Adrenal gland (tissue), 19 donors: Measurements from ENCODE around the gene CYLC2. TPM values are rescaled to one million over a fixed set of nuclear protein-coding genes. Genes with fewer than 3 reads are reported as not detected.

ENCODE experiments used
- DNase-seq, 7 donors: peaks; one replicate each; pipeline ENCODE4 v3.0.0-alpha.2; 2019 to 2020
- H3K27ac ChIP-seq, 5 donors: fragments of 200-600 bp; sonication (generic) in 4 of 5; 1 replicate in 3 of 5; 2 replicates in 2 of 5; pipeline versions ENCODE4 v1.5.1 to v1.8.0; 2016 to 2020; ENCODE audit warnings: mild to moderate bottlenecking in 1 of 5
- H3K27me3 ChIP-seq: fragments of 200-600 bp; 2 replicates; pipeline ENCODE4 v1.8.0; 2021
- H3K36me3 ChIP-seq, 2 donors: fragments of 200-600 bp; replicated peaks in 1 of 2; 1 replicate in 1 of 2; 2 replicates in 1 of 2; pipeline versions ENCODE4 v1.5.1 to v1.8.0; 2018 to 2022
- H3K4me1 ChIP-seq, 2 donors: fragments of 200-600 bp; replicated peaks in 1 of 2; 1 replicate in 1 of 2; 2 replicates in 1 of 2; pipeline versions ENCODE4 v1.5.1 to v1.8.0; 2018 to 2021
- H3K4me3 ChIP-seq, 4 donors: fragments of 200-600 bp; sonication (generic) in 3 of 4; one replicate each; pipeline ENCODE4 v1.5.1; 2016 to 2018
- H3K9me3 ChIP-seq, 3 donors: fragments of 200-600 bp; sonication (generic) in 1 of 3; replicated peaks in 1 of 3; 1 replicate in 2 of 3; 2 replicates in 1 of 3; pipeline versions ENCODE4 v1.5.1 to v1.8.0; 2016 to 2021
- POLR2A ChIP-seq, 2 donors: fragments of 450-650 bp; IDR thresholded peaks; one replicate each; pipeline ENCODE4 v1.6.1; 2017; ENCODE audit warnings: antibody characterized with exemption in 2 of 2, mild to moderate bottlenecking in 2 of 2, moderate library complexity in 1 of 2
- WGBS, 4 donors: extraction: QIAGEN DNeasy Blood & Tissue Kit in 2 of 4; methylation state at CpG; one replicate each; pipeline versions ENCODE4 v1.1.5 to v1.1.7; 2013 to 2017; 5-methylcytosine and 5-hydroxymethylcytosine counted together
- intact Hi-C, 2 donors: fragments of 100-400 bp; cut with DNase I; formaldehyde crosslinking; loops; one replicate each; pipeline versions ENCODE4 v1.14.1 to v1.15.0; 2022 to 2023
- long read RNA-seq, 10 donors: library from polyadenylated mRNA in 3 of 10; unstranded in 2 of 10; stranded (forward) in 1 of 10; transcript quantifications; one replicate each; pipeline ENCODE4 v2.0.0 and lab custom pipeline, GENCODE V29; 2021 to 2026
- polyA plus RNA-seq, 3 donors: library from polyadenylated mRNA; stranded (reverse); fragments of 200-250 nt in 2 of 3; fragments of 350-450 nt in 1 of 3; fragmentation: Illumina TruSeq in 1 of 3; extraction: RNeasy Lipid Tissue Mini Kit (QIAGEN cat#74804) in 1 of 3; gene quantifications; one replicate each; pipeline ENCODE4 v1.2.3, GENCODE V29; 2013 to 2014
- total RNA-seq, 9 donors: library from RNA; depleted of rRNA in 4 of 9; stranded (reverse); fragments of >200 nt in 4 of 9; fragments of 120-200 nt in 1 of 9; fragmentation: NEBNext Ultra II Directional in 1 of 9; extraction: Animal tissue kit (Norgen Biotek cat#: 25700) in 1 of 9; gene quantifications; one replicate each; pipeline versions ENCODE4 v1.1.0 to v1.2.4, GENCODE V29; 2013 to 2023
- TF ChIP-seq, protein P1 (sequence below), 6 experiments: fragments of 450-650 bp in 4 of 6; fragments of 200-600 bp in 2 of 6; sonication (generic) in 1 of 6; IDR thresholded peaks; 1 replicate in 5 of 6; 2 replicates in 1 of 6; pipeline versions ENCODE4 v1.5.1 to v1.8.0; 2016 to 2021; ENCODE audit warnings: antibody characterized with exemption in 6 of 6, mild to moderate bottlenecking in 2 of 6, moderate library complexity in 1 of 6
- donor health status: healthy with polysubstance abuse.
- donor health status: Bipolar disorder and iron deficiency.
- donor health status: DM: yes; HTN: yes; CAD: no.
- donor health status: DM: no; HTN: no; CAD: no.
- donor health status: DM: no; HTN: no; CAD: no.
- donor health status: DM: yes; HTN: yes; CAD: no.

The CYLC2 gene, protein sequence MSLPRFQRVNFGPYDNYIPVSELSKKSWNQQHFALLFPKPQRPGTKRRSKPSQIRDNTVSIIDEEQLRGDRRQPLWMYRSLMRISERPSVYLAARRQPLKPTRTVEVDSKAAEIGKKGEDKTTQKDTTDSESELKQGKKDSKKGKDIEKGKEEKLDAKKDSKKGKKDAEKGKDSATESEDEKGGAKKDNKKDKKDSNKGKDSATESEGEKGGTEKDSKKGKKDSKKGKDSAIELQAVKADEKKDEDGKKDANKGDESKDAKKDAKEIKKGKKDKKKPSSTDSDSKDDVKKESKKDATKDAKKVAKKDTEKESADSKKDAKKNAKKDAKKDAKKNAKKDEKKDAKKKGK
- total RNA-seq (not detected), polyA plus RNA-seq (not detected)
- long read RNA-seq, donor 1: 0 reads
- long read RNA-seq, donor 2: 0 reads
- long read RNA-seq, donor 3: 0 reads
- long read RNA-seq, donor 4: 0 reads
- long read RNA-seq, donor 5: 0 reads
- long read RNA-seq, donor 6: 0 reads
- long read RNA-seq, donor 7: 0 reads
- long read RNA-seq, donor 8: 0 reads
- long read RNA-seq, donor 9: 0 reads
- long read RNA-seq, donor 10: 0 reads

DNA sequence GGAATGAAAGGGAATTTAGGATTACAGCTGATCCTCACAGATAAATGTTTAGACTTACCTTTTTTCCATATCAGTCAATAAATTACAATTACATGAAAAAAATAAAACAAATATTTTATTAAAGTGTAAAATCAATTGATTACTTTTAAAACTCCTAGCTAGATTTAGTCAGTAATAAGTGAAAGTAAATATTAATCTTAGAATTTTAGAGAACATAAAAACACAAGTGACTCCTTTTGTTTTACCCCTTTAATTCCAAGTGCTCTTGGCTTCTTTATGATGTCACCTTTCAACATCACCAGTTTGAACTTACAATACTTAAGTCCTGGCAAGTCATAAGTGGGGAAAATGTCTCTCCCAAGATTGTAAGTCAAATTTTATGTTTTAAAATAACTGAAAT is at the start of gene CYLC2:
Gene CYLC2 (plus strand): TSS at position 301 of the 400 bp plus-strand sequence. CDS start 48 bp downstream, at position 349.
- Histone ChIP-seq H3K27me3 (no peaks in the 10 kb centered on the region), H3K4me1 (no peaks in the 10 kb centered on the region), H3K27ac (no peak within 1 kb of the TSS), H3K4me3 (no peak within 1 kb of the TSS), H3K36me3 (no peaks in the 10 kb centered on the region), H3K9me3 (no peaks in the 10 kb centered on the region)
- TF ChIP-seq POLR2A (IDR thresholded peaks at IDR 0.05): no peak
- TF ChIP-seq, protein P1, sequence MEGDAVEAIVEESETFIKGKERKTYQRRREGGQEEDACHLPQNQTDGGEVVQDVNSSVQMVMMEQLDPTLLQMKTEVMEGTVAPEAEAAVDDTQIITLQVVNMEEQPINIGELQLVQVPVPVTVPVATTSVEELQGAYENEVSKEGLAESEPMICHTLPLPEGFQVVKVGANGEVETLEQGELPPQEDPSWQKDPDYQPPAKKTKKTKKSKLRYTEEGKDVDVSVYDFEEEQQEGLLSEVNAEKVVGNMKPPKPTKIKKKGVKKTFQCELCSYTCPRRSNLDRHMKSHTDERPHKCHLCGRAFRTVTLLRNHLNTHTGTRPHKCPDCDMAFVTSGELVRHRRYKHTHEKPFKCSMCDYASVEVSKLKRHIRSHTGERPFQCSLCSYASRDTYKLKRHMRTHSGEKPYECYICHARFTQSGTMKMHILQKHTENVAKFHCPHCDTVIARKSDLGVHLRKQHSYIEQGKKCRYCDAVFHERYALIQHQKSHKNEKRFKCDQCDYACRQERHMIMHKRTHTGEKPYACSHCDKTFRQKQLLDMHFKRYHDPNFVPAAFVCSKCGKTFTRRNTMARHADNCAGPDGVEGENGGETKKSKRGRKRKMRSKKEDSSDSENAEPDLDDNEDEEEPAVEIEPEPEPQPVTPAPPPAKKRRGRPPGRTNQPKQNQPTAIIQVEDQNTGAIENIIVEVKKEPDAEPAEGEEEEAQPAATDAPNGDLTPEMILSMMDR (IDR thresholded peaks at IDR 0.05): no peak
- DNase-seq: no peak
- intact Hi-C loops: no loop called here

DNA sequence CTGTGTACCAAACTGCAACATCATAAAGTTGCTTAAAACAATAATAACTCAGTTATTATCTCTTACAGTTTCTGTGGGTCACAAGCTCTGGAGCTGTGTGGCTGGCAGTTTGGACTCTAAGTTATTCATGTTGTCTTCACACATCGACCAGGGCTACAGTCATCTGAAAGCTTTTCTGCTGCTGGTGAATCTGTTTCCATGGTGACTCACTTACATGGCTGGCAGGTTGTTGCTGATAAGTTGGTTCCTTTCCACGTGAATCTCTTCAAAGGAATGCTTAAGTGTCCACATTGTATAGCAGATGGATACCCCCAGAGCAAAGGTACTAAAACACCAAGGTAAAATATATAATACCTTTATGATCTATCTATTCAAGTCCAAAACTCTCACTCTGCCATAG is 44.8 kb upstream of the CYLC2 start:
- Histone ChIP-seq H3K27ac (no peak overlapping the region), H3K27me3 (no peaks in the 10 kb centered on the region), H3K9me3 (no peaks in the 10 kb centered on the region), H3K4me1 (no peaks in the 10 kb centered on the region), H3K4me3 (no peak overlapping the region), H3K36me3 (no peaks in the 10 kb centered on the region)
- 35 to 60% (median 48%) methylated on average over 2 of the region's 2 CpGs for WGBS, 4 donors
- intact Hi-C loops: no loop called here
- no peak for DNase-seq
- TF ChIP-seq POLR2A (IDR thresholded peaks at IDR 0.05): no peak
- TF ChIP-seq, protein P1 (IDR thresholded peaks at IDR 0.05): no peak

DNA sequence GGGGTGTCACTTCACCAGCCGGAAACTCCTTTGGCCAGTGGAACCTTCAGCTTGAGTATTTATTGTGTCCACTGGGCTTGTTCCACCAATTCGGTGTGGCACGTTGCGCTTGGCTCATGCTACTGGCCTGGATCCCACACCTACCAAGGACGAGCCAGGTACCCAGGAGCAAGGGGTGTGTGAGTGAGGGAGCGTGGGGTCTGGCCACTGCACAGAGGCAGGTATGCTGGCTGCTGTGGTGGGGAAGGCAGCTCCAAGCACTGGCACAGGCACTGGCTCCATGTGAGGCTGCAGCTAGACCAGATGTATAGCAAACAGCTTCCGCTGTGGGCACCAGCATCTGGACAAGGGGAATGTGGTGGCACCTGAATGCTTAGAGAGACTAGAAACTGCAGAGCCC is 28.1 kb upstream of the CYLC2 start:
- H3K4me1 ChIP-seq: no peaks in the 10 kb centered on the region
- H3K27me3 ChIP-seq: no peaks in the 10 kb centered on the region
- H3K36me3 ChIP-seq: no peaks in the 10 kb centered on the region
- no peaks in the 10 kb centered on the region for H3K9me3 ChIP-seq
- WGBS, 4 donors: 79 to 92% (median 89%) methylated on average over 7 of the region's 7 CpGs
- TF ChIP-seq, protein P1 (IDR thresholded peaks at IDR 0.05): no peak
- TF ChIP-seq POLR2A (IDR thresholded peaks at IDR 0.05): no peak
- intact Hi-C loops: no loop called here
- no peak for DNase-seq
- H3K4me3 ChIP-seq: no peak overlapping the region
- no peak overlapping the region for H3K27ac ChIP-seq

DNA sequence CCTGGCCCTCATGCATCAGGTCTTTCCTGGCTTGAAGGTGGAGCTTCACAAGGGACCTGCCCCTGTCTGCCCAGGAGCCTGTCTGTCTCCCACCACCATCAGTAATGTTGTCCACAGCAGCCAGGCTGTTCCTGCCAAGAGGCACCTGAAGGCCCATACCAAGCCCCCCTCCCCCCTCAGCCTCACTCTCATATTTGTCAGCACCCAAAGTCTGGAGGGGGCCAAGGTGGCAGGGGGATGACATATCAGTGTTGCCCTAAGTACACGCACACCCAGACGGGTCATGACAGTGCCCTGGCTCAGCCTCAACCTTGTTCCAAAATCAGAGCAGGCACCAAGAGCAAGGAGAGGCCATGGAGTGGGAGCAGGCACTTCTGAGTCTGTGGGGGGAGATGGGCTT is 27.2 kb upstream of the CYLC2 start:
- TF ChIP-seq POLR2A (IDR thresholded peaks at IDR 0.05): no peak
- TF ChIP-seq, protein P1 (IDR thresholded peaks at IDR 0.05): no peak
- no peaks in the 10 kb centered on the region for H3K27me3 ChIP-seq
- H3K9me3 ChIP-seq: no peaks in the 10 kb centered on the region
- WGBS, 4 donors: 70 to 77% (median 73%) methylated on average over 2 of the region's 2 CpGs; no CpG with 5 or more reads in 1 of the 4 donors
- no peaks in the 10 kb centered on the region for H3K4me1 ChIP-seq
- intact Hi-C loops: no loop called here
- H3K27ac ChIP-seq: no peak overlapping the region
- H3K36me3 ChIP-seq: no peaks in the 10 kb centered on the region
- DNase-seq: no peak
- H3K4me3 ChIP-seq: no peak overlapping the region
